SU-DHL-6 (cell line): Measurements from ENCODE around the gene NR2F6.

ENCODE experiments used
- CTCF ChIP-seq: fragments of 200-600 bp; sonication (generic); IDR thresholded peaks from one replicate; pipeline ENCODE4 v1.5.1; 2017; ENCODE audit warnings: antibody characterized with exemption, mild to moderate bottlenecking, low read length, moderate library complexity; ENCODE audit not compliant: insufficient read depth, poor library complexity, severe bottlenecking
- EZH2phosphoT487 ChIP-seq: fragments of 200-600 bp; sonication (generic), shearing (Covaris generic); conservative IDR thresholded peaks from 2 replicates; pipeline ENCODE4 v1.6.1; 2018; ENCODE audit warnings: mild to moderate bottlenecking, antibody characterized with exemption, low read length, moderate library complexity, mixed read lengths

- TF ChIP-seq CTCF (no peak), EZH2phosphoT487 (no peak)
These were observed 43.0 kb downstream of the NR2F6 start for GRCh38 chr19:17202713-17203112.
